HG03520 (cell line): ENCODE results near the gene IRF2BP2.
"Not testable (repeated sequence)": the region's sequence is repeated elsewhere in the genome, so short reads cannot be mapped to it uniquely, and the experiment has no call there.

ENCODE experiments used
- ATAC-seq: cut with Tn5 transposase; IDR thresholded peaks from one replicate; pipeline ENCODE4 v1.9.1; 2021; ENCODE audit warnings: mild to moderate bottlenecking, moderate library complexity; ENCODE audit not compliant: unreplicated experiment

The IRF2BP2 gene

GRCh38 chr1:234634922-234635321, 24.9 kb upstream of the IRF2BP2 start:
- not testable (repeated sequence) for ATAC-seq

GRCh38 chr1:234634387-234634786, 24.4 kb upstream of the IRF2BP2 start:
- ATAC-seq: no peak

- no peak for ATAC-seq
Measured at GRCh38 chr1:234633246-234634003, 23.4 kb upstream of the IRF2BP2 start.

GRCh38 chr1:234632225-234632624, 22.2 kb upstream of the IRF2BP2 start:
- ATAC-seq: no peak

- no peak for ATAC-seq
Measured at GRCh38 chr1:234631721-234632125, 21.7 kb upstream of the IRF2BP2 start.

GRCh38 chr1:234629026-234629425, 19.0 kb upstream of the IRF2BP2 start:
- no peak for ATAC-seq

GRCh38 chr1:234628089-234628488, 18.1 kb upstream of the IRF2BP2 start:
- ATAC-seq: no peak

- ATAC-seq: no peak
Measured at GRCh38 chr1:234627009-234627950, 17.3 kb upstream of the IRF2BP2 start.

- ATAC-seq: no peak
Measured at GRCh38 chr1:234626391-234626790, 16.4 kb upstream of the IRF2BP2 start.

- no peak for ATAC-seq
Measured at GRCh38 chr1:234624724-234625117, 14.7 kb upstream of the IRF2BP2 start.

- no peak for ATAC-seq
Measured at GRCh38 chr1:234621657-234622335, 11.8 kb upstream of the IRF2BP2 start.

- no peak for ATAC-seq
Measured at GRCh38 chr1:234621127-234621468, 11.1 kb upstream of the IRF2BP2 start.

GRCh38 chr1:234620272-234621126, 10.5 kb upstream of the IRF2BP2 start:
- ATAC-seq: no peak

GRCh38 chr1:234619794-234620247, 9.8 kb upstream of the IRF2BP2 start:
- ATAC-seq: no peak

GRCh38 chr1:234619071-234619480, 9.1 kb upstream of the IRF2BP2 start:
- ATAC-seq: no peak

- ATAC-seq: no peak
Measured at GRCh38 chr1:234618737-234619049, 8.7 kb upstream of the IRF2BP2 start.

- no peak for ATAC-seq
Measured at GRCh38 chr1:234617986-234618736, 8.2 kb upstream of the IRF2BP2 start.

- no peak for ATAC-seq
Measured at GRCh38 chr1:234617131-234617985, 7.4 kb upstream of the IRF2BP2 start.

GRCh38 chr1:234616644-234617043, 6.7 kb upstream of the IRF2BP2 start:
- ATAC-seq: no peak
